ENCODE results near the gene EXD2.
"Not testable (repeated sequence)": the region's sequence is repeated elsewhere in the genome, so short reads cannot be mapped to it uniquely, and the experiment has no call there.

EXD2 gene

GRCh38 chr14:69282448-69282847 is 91.2 kb downstream of the EXD2 start:
- no peak for DNase-seq

- no peak for DNase-seq
Measured at GRCh38 chr14:69284170-69284569, 92.9 kb downstream of the EXD2 start.

- no peak for DNase-seq
Measured at GRCh38 chr14:69285661-69286255, 94.5 kb downstream of the EXD2 start.

GRCh38 chr14:69287098-69288010 is 96.1 kb downstream of the EXD2 start:
- DNase-seq, result no peak

- no peak for DNase-seq
Measured at GRCh38 chr14:69288011-69288771, 96.9 kb downstream of the EXD2 start.

- DNase-seq, result no peak
Measured at GRCh38 chr14:69288956-69289705, 97.8 kb downstream of the EXD2 start.

GRCh38 chr14:69289811-69290520 is 98.7 kb downstream of the EXD2 start:
- DNase-seq, result no peak

GRCh38 chr14:69290881-69291280 is 99.6 kb downstream of the EXD2 start:
- not testable (repeated sequence) for DNase-seq

- DNase-seq, result no peak
Measured at GRCh38 chr14:69291396-69291795, 100.1 kb downstream of the EXD2 start.

- DNase-seq, result no peak
Measured at GRCh38 chr14:69291891-69292561, 100.7 kb downstream of the EXD2 start.

Measured in NCI-H1436 treated with DMSO at 0.1 percent for 48 hours (cell line).